Stimulated activated CD8-positive, alpha-beta memory T cell treated with anti-CD3 and anti-CD28 coated beads, Interleukin-7, amount 100 ng/mL, for 48 hours (primary cell): Measurements from ENCODE around the gene LAMP1.
"Not testable (repeated sequence)": the region's sequence is repeated elsewhere in the genome, so short reads cannot be mapped to it uniquely, and the experiment has no call there.

Source experiments
- DNase-seq, 2 donors: peaks; one replicate each; pipeline ENCODE4 v3.0.0-alpha.2; 2020; ENCODE audit warnings: low read depth in 1 of 2; ENCODE audit errors: extremely low read depth in 1 of 2

LAMP1 gene, protein sequence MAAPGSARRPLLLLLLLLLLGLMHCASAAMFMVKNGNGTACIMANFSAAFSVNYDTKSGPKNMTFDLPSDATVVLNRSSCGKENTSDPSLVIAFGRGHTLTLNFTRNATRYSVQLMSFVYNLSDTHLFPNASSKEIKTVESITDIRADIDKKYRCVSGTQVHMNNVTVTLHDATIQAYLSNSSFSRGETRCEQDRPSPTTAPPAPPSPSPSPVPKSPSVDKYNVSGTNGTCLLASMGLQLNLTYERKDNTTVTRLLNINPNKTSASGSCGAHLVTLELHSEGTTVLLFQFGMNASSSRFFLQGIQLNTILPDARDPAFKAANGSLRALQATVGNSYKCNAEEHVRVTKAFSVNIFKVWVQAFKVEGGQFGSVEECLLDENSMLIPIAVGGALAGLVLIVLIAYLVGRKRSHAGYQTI

DNA sequence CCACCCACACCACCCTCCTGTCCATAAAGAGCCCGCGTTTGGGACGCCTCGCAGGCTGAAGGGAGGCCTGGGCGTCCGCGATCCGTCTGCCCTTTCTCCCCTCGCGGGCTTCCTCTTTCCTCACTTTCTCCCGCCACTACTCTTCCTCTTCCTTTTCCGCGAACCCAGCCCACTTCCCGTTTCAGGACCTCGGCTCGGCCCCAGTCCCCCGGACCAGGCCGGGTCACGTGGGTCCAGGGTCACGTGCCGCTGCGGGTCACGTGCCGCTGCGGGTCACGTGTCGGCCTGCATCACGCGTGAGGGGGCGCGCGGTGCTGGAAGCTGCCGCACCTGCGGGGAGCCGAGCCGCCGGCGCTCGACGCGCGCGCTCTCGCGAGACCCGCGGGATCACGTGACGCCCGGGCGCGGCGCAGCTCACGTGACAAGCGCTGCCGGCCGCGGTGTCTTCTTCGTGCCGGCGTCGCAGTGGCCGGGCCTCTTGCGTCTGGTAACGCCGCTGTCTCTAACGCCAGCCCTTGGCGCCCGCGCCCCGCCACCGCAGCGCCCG lies at the start of gene LAMP1:
LAMP1 (plus strand) TSS at position 417 of the 547 bp plus-strand sequence. CDS start 196 bp downstream, outside the sequence.
- DNase-seq, result peak; percentile 94 to 98

DNA sequence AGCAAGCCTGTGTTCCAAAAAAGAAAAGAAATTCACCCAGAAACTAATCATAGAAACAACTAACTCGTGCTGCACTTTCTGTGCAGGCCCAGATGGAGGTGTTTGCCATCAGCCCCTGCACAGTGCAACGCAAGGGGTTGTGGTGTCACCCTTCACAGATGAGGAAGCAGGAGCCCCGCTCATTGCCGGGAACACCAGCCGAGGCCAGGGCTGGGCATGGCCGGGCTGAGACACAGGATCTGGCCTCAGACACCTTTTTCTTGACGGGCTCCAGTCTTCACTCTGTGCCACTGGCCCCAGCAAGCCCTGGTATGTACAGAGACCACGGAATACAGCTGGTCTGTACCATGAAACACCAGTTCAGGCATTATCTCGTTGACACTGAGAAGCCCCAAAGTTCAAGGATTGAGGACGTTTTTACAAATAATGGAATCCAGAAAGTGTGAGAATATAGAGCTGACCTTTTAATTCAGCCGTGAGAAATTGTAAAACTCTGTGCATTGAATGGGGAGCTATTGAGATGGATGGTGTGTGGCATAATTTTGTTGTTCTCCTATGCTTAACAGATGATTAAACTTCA lies 44.4 kb upstream of the LAMP1 start:
- no peak for DNase-seq

GRCh38 chr13:113257908-113258307 lies 39.1 kb upstream of the LAMP1 start:
- not testable (repeated sequence) for DNase-seq

DNA sequence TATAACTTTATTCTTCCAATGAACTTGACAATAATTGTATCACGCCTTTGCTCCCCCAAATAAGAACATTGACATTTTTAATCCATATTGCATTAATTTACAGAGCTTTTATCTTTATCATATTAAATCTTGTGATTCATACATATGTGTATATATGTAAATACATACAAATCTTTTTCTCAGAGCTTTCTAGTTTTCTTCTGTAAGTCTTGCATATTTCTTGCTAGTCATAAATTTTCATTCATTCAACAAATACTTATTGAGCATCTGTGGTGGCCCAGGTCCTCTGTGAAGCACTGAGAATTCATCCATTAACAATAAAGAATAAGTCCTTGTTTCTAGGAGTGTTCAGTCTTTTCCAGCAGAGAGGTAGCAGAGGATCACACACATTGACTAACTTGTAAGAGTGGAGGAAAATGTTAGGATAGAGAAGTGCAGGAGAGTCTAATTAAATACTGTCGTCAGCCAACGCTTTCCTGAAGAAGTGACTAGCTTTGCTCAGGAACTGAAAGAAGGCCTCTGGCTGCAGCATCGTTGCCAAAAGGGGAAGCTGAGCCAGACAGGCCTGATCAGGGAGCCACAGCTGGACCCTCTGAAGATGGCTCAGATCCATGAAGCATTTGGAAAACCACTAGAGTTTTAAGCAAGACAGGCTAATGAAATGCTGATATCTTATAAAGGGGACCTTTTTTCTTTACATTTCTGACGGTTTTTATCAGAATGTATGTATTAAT lies 38.6 kb upstream of the LAMP1 start:
- DNase-seq, result no peak

DNA sequence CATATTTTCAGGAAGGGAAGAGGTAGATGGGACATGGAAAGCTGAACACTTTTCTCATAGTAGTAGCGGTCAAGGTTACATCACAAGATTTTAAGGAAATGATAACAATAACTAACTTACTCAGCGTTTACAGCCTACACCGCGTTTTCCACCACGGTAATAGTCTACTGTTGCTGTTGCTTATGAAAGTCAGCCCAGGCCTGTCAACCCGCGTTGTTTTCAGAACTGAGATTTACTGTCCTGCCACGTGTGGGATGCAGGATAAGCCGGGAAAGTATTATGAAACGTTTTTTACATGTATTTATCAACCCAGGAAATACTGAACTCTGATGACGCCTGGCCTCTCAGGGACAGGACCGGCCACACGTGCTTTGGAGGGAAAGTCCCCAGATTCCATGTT lies 36.0 kb upstream of the LAMP1 start:
- DNase-seq, result no peak

- not testable (repeated sequence) for DNase-seq
These were observed 34.0 kb upstream of the LAMP1 start for GRCh38 chr13:113263016-113263415.

DNA sequence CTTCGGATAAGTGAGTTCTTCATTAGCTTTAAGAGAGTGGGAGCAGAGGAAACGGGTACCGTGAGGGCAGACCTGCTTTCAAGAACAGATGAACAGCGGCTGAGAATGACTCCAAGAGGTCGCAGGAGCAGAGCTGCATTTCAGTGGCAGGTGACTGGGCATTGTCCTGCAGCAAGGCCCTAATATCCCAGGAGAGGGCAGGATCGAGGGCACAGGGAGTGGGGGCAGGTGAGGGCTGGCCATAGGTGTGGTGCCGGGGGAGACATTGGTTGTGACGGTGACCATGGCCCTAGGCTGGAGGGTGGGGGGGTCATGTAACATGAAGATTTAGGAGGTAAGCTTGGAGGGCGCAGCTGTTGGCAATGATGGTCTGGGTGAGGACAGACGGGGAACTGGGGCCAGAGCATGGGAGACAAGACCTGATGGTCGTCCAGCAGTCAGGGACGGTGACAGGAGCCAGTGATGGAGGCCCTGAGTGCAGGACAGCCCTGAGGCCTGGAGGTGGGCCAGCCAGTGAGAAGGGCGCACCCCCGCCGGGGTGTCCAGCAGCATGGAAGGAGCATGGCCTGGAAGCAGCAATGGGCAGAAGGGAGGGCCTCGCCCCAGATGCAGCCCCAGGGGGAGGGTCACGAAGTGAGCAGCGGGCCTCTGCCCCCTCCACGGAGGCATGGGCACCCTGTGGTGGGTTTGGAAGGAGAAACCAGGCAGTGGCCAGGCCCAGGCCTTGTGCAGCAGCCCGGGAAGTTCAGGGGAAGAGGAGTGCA lies 29.2 kb upstream of the LAMP1 start:
- DNase-seq, result no peak

- no peak for DNase-seq
These were observed 25.0 kb upstream of the LAMP1 start for GRCh38 chr13:113272031-113272430.

DNA sequence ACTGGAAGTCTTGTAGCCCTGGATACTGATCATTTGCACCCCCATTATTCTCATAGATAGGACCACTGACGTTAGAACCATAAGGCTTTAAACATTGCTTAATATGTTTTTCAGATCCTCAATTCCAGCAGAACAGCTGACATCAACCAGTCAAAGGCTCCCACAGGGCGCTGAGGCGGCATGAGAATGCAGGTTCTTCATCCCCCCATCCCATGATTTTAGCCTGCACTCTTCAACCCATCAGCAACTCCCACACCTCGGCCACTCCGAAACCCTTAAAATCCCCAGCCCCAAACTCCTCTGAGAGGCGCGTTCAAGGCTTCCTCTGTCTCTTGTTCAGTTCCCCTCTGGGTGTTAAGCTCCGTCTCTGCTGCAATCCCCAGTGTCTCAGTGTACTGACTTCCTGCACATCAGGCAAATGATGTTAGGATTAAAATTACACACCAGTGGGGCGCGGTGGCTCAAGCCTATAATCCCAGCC lies 24.3 kb upstream of the LAMP1 start:
- DNase-seq, result no peak

- DNase-seq, result no peak
These were observed 23.7 kb upstream of the LAMP1 start for GRCh38 chr13:113273321-113273720.

DNA sequence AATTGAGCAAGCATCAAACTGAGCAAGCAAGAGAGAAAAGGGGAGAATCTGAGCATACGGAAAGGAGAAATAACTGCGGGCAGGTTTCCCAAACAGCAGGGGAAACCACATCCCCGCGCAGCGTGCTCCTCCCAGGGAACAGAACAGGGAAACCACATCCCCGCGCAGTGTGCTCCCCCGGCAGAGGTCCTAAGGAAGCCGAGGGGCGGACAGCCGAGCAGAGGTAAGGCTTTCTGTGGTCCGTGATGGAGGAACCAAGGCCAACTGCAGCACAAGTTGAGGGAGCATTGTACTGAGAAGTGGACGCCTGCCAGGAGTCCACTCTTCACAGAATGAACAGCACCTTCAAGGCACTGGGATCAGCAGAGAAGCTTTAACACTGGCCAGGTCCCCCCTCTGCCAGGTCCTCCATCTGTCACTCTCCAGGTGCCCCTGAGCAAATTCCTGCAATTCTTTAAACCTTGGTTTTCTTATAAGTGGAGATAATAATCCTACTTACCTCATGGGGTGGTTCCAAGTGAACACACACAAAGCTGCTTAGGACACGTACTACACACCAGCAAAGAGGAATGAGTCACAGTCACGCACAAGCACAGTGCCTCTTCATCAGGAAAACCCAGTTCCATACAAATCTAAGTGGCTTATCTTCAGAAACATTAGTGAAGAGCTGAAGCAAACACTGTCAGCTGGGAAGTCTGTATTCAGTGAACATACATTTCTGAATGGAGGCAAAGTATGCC lies 23.0 kb upstream of the LAMP1 start:
- DNase-seq, result no peak

- DNase-seq, result no peak
These were observed 22.3 kb upstream of the LAMP1 start for GRCh38 chr13:113274721-113275120.

- DNase-seq, result no peak
These were observed 21.7 kb upstream of the LAMP1 start for GRCh38 chr13:113275387-113275786.

GRCh38 chr13:113280126-113280525 lies 16.9 kb upstream of the LAMP1 start:
- no peak for DNase-seq

- DNase-seq, result no peak
These were observed 13.1 kb upstream of the LAMP1 start for GRCh38 chr13:113283904-113284303.

DNA sequence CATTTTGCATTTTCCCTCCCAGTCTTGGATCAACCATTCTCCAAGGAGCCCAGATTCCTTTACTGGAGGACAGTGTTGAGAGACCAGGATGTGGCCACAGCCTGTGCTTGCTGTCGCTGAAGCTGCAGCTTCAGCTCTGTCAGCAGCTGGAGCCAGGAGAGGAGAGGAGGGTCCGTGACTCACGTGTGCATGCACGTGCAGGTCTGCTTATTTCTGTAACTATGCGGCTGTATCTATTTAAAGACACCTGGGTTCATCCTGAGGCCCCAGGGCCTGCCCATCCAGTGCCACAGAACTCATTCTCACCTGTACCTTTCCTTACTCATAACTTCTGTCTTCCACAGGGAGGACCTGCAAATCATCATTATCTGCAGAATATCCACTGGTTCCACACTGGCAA lies 8.2 kb upstream of the LAMP1 start:
- no peak for DNase-seq

DNA sequence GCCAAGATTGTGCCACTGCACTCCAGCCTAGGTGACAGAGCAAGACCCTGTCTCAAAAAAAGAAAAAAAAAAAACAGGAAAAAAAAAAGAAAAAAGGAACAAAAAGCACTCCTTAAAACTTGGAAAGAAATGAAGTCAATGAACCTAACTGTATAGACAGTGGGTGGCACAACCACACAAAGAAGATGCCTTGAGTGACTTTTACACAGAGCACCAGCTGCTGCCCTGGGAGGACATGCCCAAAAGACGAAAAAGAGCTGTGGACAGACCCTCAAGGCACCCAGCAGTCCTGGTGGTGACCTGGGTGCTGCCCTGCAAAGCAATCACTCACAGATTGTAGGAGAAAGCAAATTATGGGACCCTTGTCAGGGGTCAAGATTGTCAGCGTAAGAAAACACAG lies 5.9 kb upstream of the LAMP1 start:
- no peak for DNase-seq

GRCh38 chr13:113292021-113292862 lies 4.8 kb upstream of the LAMP1 start:
- peak in 1 of 2 donors; percentile 11 for DNase-seq

- DNase-seq, result no peak
These were observed 3.4 kb upstream of the LAMP1 start for GRCh38 chr13:113293686-113294085.
